ENCODE measurements around the gene NFYC.

The NFYC gene

GRCh38 chr1:40657046-40657445, 34.5 kb upstream of the NFYC start:
- Mint-ChIP-seq H3K27me3 (ENCODE audit: low read depth, poor library complexity) (peaks cover 4% of the 10 kb centered on the region), H3K4me1 (peaks cover 22% of the 10 kb centered on the region), H3K36me3 (ENCODE audit: low read depth) (no peaks in the 10 kb centered on the region), H3K27ac (no peak overlapping the region), H3K9me3 (no peaks in the 10 kb centered on the region), H3K4me3 (no peak overlapping the region)
- TF ChIP-seq, protein P1, sequence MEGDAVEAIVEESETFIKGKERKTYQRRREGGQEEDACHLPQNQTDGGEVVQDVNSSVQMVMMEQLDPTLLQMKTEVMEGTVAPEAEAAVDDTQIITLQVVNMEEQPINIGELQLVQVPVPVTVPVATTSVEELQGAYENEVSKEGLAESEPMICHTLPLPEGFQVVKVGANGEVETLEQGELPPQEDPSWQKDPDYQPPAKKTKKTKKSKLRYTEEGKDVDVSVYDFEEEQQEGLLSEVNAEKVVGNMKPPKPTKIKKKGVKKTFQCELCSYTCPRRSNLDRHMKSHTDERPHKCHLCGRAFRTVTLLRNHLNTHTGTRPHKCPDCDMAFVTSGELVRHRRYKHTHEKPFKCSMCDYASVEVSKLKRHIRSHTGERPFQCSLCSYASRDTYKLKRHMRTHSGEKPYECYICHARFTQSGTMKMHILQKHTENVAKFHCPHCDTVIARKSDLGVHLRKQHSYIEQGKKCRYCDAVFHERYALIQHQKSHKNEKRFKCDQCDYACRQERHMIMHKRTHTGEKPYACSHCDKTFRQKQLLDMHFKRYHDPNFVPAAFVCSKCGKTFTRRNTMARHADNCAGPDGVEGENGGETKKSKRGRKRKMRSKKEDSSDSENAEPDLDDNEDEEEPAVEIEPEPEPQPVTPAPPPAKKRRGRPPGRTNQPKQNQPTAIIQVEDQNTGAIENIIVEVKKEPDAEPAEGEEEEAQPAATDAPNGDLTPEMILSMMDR (IDR thresholded peaks at IDR 0.05), result no peak
- DNase-seq, result no peak

DNA sequence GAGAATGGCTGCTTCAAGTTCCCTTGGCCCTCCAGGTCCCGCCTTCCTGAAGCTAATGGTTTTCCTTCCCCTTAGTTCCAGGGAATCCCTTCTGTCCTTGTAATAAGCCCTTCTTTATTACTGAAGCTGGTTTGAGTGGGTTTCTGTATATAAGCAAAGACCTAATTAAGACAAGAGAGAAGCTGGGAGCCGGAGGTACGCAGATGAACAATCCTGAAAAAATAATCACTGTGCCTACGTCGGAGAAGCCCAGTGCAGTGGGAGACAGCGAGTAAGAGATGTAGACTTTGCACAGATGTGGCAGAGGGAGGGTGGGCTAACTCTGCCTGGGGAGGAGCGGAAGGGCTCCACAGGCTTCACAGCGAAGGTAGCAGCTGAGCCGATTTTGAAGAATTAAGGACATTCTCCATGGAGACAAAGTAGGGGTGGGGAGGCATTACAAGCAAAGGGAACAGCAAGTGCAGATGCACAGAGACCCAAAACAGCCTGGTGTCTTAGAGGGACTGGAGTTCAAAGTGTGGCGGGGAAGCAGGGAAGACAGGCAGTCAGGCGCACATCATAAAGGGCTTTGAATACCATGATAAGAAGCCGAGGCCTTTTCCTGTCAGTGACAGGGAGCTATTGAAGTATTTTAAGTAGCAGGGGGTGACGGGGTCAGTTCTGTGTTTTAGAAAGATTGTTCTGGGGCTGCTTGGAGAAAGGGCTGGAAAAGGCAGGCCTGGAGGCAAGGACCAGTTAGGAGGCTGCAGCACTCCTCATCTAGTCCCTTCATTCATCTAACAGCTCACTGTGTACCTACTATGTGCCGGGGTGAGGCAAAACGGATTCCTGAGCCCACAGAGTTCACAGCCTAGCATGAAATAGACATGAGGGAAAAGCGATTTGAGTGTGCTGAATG, 32.5 kb upstream of the NFYC start:
- Mint-ChIP-seq H3K9me3 (no peaks in the 10 kb centered on the region), H3K36me3 (ENCODE audit: low read depth) (no peaks in the 10 kb centered on the region), H3K27me3 (ENCODE audit: low read depth, poor library complexity) (peaks cover 4% of the 10 kb centered on the region), H3K4me3 (no peak overlapping the region), H3K27ac (no peak overlapping the region), H3K4me1 (peaks cover 41% of the 10 kb centered on the region)
- TF ChIP-seq, protein P1 (IDR thresholded peaks at IDR 0.05), result no peak
- DNase-seq, result no peak

GRCh38 chr1:40659649-40659947, 31.9 kb upstream of the NFYC start:
- H3K36me3 Mint-ChIP-seq (ENCODE audit: low read depth), result no peaks in the 10 kb centered on the region
- H3K9me3 Mint-ChIP-seq, result no peaks in the 10 kb centered on the region
- no peak for DNase-seq
- peaks cover 8% of the 10 kb centered on the region for H3K27me3 Mint-ChIP-seq (ENCODE audit: low read depth, poor library complexity)
- H3K4me3 Mint-ChIP-seq, result no peak overlapping the region
- H3K4me1 Mint-ChIP-seq, result peaks cover 39% of the 10 kb centered on the region
- no peak overlapping the region for H3K27ac Mint-ChIP-seq
- TF ChIP-seq, protein P1 (IDR thresholded peaks at IDR 0.05), result no peak

DNA sequence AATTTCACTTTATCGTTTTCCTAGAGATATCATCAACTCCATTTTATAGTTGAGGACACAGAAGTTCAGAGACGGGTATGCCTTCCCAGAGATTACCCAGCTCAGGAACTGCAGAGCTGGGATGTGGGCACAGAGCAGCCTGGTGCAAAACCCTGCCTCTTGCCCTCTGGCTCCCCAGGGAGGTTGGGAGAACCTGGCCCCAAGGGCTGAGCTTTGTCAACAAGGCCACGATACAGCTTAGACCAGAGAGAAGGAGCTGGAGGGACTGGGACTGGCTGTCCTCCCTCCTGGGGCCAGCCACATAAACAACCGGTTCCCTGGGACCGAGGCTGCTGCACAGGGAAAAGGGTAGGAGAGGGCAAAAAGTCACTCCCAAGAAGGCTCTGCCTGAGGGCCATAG, 29.8 kb upstream of the NFYC start:
- peak overlapping the region; percentile 68 for H3K27ac Mint-ChIP-seq
- peaks cover 44% of the 10 kb centered on the region for H3K4me1 Mint-ChIP-seq
- H3K27me3 Mint-ChIP-seq (ENCODE audit: low read depth, poor library complexity), result peaks cover 8% of the 10 kb centered on the region
- H3K36me3 Mint-ChIP-seq (ENCODE audit: low read depth), result no peaks in the 10 kb centered on the region
- no peaks in the 10 kb centered on the region for H3K9me3 Mint-ChIP-seq
- H3K4me3 Mint-ChIP-seq, result no peak overlapping the region
- DNase-seq, result no peak
- TF ChIP-seq, protein P1 (IDR thresholded peaks at IDR 0.05), result no peak

DNA sequence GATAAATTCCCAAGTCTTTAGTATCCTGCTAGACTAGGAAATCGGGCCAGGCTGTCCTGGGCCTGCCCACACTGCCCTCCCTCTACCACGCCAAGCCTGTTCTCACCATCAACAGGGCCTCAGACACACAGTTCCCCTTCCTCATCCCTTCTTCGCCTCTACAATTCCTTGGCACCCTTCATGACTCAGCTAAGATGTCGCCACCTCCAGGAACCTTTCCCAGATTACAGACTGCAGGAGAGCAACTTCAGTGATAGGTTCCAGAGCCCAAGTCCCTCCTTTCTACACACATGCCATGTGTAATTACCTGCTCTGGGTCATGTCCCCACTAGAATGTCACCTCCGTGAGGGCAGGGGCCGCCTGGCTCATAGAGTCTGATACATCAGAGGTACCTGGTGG, 29.4 kb upstream of the NFYC start:
- Mint-ChIP-seq H3K4me3 (peak overlapping the region; percentile 16), H3K9me3 (no peaks in the 10 kb centered on the region), H3K27ac (peak overlapping the region; percentile 18), H3K36me3 (ENCODE audit: low read depth) (no peaks in the 10 kb centered on the region), H3K4me1 (peaks cover 44% of the 10 kb centered on the region), H3K27me3 (ENCODE audit: low read depth, poor library complexity) (peaks cover 4% of the 10 kb centered on the region)
- TF ChIP-seq, protein P1 (IDR thresholded peaks at IDR 0.05), result no peak
- no peak for DNase-seq

DNA sequence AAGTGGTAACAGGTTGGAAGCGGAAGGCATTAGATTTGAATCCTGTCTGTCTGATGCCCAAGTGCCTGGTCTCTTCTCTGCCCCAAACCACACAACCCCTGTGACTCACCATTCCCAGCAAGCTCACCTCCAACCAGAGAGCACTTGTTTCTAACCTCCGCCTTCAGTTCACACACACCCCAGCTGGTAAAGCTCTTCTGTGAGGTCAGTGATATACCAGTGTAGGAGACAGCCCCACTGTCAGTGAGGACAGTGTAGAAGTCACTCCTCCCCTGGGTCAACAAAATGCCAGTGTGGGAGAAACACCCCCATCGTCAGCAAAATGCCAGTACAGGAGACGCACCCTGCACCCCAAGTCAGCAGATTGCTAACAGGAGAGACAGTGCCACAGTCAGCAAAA, 28.6 kb upstream of the NFYC start:
- peak overlapping the region; percentile 17 for H3K27ac Mint-ChIP-seq
- DNase-seq, result no peak
- peaks cover 44% of the 10 kb centered on the region for H3K4me1 Mint-ChIP-seq
- TF ChIP-seq, protein P1 (IDR thresholded peaks at IDR 0.05), result no peak
- H3K27me3 Mint-ChIP-seq (ENCODE audit: low read depth, poor library complexity), result peaks cover 4% of the 10 kb centered on the region
- peaks cover 4% of the 10 kb centered on the region for H3K9me3 Mint-ChIP-seq
- no peak overlapping the region for H3K4me3 Mint-ChIP-seq
- no peaks in the 10 kb centered on the region for H3K36me3 Mint-ChIP-seq (ENCODE audit: low read depth)

Data from nephron progenitor cell (in vitro differentiated cells).